ENCODE measurements around the gene SELENON.

SELENON gene

DNA sequence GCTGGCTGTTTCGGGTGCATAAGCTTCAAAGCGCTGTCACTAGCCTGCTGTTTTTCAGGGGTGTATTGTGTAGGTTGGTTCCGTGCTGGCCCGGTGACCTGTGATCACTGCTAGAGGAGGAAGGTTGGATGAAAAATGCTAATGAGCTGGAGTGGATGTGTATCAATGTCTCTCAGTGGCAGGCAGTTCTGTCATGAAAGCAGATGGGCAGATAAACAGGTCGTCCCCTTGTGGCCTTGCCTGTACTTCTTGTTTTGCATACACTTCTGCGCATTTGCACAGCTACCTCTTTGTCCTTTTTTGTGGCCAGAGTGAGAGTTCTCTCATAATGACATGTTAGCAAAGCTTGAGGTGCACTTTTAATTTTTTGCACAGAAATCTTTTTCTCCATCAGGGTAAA, 2.9 kb downstream of the SELENON start:
- TF ChIP-seq, protein P1, sequence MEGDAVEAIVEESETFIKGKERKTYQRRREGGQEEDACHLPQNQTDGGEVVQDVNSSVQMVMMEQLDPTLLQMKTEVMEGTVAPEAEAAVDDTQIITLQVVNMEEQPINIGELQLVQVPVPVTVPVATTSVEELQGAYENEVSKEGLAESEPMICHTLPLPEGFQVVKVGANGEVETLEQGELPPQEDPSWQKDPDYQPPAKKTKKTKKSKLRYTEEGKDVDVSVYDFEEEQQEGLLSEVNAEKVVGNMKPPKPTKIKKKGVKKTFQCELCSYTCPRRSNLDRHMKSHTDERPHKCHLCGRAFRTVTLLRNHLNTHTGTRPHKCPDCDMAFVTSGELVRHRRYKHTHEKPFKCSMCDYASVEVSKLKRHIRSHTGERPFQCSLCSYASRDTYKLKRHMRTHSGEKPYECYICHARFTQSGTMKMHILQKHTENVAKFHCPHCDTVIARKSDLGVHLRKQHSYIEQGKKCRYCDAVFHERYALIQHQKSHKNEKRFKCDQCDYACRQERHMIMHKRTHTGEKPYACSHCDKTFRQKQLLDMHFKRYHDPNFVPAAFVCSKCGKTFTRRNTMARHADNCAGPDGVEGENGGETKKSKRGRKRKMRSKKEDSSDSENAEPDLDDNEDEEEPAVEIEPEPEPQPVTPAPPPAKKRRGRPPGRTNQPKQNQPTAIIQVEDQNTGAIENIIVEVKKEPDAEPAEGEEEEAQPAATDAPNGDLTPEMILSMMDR (IDR thresholded peaks at IDR 0.05; ENCODE audit: low read depth, low read length): no peak
- no peak for DNase-seq (ENCODE audit: extremely low read depth, low read depth)

DNA sequence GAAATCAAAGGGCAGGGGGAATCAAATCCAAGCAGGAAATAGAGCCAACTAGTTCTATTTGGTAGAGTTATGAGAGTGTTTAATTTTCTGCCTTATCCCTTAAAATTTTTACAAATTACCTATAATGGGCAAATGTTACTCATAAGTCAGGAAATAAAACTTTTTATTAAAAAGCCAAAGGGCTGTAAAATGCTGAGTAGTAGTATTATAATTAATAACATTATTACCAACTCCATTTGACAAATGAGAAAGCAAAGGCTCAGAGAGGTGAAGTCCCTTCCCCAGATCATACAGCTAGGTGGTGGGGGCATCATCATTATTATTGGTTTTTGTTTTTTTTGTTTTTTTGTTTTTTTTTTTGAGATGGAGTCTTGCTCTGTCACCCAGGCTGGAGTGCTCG, 3.4 kb downstream of the SELENON start:
- no peak for DNase-seq (ENCODE audit: extremely low read depth, low read depth)
- TF ChIP-seq, protein P1 (IDR thresholded peaks at IDR 0.05; ENCODE audit: low read depth, low read length): no peak

DNA sequence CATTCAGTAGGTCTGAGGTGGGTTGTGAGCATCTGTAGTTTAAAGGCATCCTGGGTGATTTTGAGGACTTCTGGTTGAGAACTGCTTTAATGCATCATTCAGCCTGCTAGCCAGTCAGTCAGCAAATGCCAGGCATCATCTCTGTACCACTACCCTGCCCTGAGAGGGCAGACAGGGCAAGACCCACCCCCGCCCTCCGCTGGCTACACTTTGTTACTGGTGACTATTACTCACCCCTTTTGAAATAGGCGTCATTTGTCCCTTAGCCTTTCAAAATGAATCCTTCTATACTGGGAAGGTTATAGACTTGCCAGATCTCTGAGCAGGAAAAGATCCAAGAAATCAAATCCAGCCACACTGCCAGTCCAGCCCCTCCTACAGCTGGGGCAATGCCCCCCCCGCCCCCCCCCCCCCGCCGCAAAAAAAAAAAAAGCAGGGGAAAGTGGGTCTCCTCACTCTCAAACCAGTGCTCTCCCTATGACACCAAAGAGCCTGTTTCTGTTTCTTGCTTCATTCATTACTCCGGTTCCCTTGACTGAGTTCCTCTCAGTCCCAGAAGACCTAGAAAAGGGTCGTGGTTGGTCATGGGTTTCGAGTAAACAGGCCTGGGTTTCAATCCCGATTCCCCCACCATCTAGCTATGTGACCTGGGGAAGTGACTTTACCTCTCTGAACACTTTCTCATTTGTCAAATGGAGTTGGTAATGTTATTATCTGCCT, 4.4 kb downstream of the SELENON start:
- TF ChIP-seq, protein P1 (IDR thresholded peaks at IDR 0.05; ENCODE audit: low read depth, low read length): no peak
- DNase-seq (ENCODE audit: extremely low read depth, low read depth): no peak

DNA sequence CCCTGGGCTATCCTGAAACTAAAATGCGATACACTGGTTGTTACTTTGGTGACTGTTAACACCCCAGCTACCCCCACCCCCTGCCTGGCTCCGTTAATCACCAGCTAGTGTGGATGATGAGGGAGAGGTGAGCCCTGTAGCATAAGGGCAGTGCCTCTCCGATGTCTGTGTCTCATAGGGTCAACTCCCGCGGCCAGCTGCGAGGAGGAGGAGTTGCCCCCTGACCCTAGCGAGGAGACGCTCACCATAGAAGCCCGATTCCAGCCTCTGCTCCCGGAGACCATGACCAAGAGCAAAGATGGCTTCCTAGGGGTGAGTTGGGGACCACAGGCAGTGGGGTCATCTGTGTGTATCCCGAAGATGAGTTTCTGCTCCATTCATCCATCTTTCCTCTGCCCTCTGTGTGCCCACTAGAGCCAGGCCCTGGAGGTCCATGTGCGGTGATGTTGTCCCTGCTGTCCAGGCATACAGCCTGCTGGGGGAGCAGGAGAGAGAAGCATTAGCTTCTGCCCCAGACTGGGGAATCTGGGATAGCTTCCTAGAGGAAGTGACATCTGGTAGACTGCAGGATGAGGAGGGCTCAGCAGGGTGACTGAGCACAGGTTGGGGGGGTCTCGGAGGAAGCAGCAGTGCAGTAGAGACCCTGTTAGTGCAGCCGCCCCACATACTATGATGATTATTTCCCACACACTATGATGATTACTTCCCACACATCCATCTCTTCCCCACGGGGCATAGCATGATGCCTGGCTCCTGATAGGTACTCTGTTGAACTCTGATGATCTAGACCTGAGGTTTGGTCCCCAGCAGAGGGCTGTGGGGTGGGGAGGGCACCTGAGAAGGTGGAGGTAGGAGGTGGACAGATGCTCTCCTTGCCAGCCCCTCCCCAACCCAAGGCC, 5.2 kb downstream of the SELENON start:
- DNase-seq (ENCODE audit: extremely low read depth, low read depth): no peak
- TF ChIP-seq, protein P1 (IDR thresholded peaks at IDR 0.05; ENCODE audit: low read depth, low read length): no peak; the same call in 1 of the 2 replicates

DNA sequence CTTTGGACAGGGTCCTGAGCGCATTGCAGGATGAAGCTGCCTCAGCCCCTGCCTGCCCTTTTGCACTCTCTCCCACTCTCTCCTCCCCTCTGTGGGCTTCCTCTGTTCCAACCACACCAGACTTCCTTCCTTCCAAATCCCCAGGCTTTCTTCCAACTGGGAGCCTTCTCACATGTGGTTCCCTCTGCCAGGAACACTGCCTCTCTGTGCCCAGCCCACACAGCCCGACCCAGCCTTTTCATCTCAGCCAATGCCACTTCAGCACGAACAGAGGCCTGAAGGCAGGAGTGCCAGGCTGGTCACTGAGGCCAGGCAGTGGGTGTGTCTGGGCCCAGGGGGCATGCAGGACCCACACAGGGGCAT, 5.9 kb downstream of the SELENON start:
- TF ChIP-seq, protein P1 (IDR thresholded peaks at IDR 0.05; ENCODE audit: low read depth, low read length): no peak
- DNase-seq (ENCODE audit: extremely low read depth, low read depth): no peak

DNA sequence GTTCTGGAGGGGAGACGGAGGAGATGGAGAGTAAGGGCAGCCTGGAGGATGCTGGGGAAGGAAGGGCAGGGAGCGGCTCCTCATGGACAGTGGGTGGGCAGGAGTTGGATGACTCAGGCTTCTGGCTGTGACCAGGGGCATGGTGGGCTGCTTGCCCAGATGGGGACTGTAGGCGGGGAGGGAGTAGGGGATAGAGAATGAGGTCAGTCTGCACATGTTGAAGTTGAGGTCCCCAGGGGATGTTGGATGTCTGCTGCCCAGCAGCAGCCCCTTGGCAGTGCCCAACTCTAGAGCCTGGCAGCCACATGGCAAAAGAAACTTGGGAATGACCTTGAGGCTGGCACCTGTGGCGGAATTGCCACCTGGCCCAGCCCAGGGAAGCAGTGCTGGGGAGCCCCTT, 6.4 kb downstream of the SELENON start:
- TF ChIP-seq, protein P1 (IDR thresholded peaks at IDR 0.05; ENCODE audit: low read depth, low read length): no peak
- no peak for DNase-seq (ENCODE audit: extremely low read depth, low read depth)
